Activated CD4-positive, alpha-beta T cell treated with anti-CD3 and anti-CD28 coated beads for 4 hours (primary cell): Measurements from ENCODE around the gene ZNF646.
A peak's percentile ranks its signal among the peaks of the same experiment; 100 is the strongest.

Source experiments
- DNase-seq, 2 donors: peaks; one replicate each; pipeline ENCODE4 v3.0.0-alpha.2; 2020

Gene ZNF646

GRCh38 chr16:31110106-31111034 lies 36.1 kb downstream of the ZNF646 start:
- DNase-seq = no peak

- DNase-seq = no peak
These were observed 37.8 kb downstream of the ZNF646 start for GRCh38 chr16:31111881-31112466.

GRCh38 chr16:31112711-31113110 lies 38.5 kb downstream of the ZNF646 start:
- no peak for DNase-seq

GRCh38 chr16:31113121-31114120 lies 39.2 kb downstream of the ZNF646 start:
- no peak for DNase-seq

GRCh38 chr16:31114468-31114867 lies 40.2 kb downstream of the ZNF646 start:
- DNase-seq = no peak

GRCh38 chr16:31117384-31118222 lies 43.4 kb downstream of the ZNF646 start, which contains the start of gene KAT8:
Gene KAT8, plus strand, starts transcription at chr16:31117664. Its CDS starts 18 bp downstream, at chr16:31117682.
- DNase-seq = peak; percentile 97 to 98

GRCh38 chr16:31118223-31119155 lies 44.3 kb downstream of the ZNF646 start:
- DNase-seq = no peak

- no peak for DNase-seq
These were observed 45.9 kb downstream of the ZNF646 start for GRCh38 chr16:31120129-31120528.

- DNase-seq = no peak
These were observed 51.6 kb downstream of the ZNF646 start for GRCh38 chr16:31125844-31126243.

- DNase-seq = no peak
These were observed 53.0 kb downstream of the ZNF646 start for GRCh38 chr16:31127182-31127581.

- no peak for DNase-seq
These were observed 54.7 kb downstream of the ZNF646 start for GRCh38 chr16:31128711-31129567.

GRCh38 chr16:31129568-31130335 lies 55.5 kb downstream of the ZNF646 start:
- no peak for DNase-seq

- no peak for DNase-seq
These were observed 56.2 kb downstream of the ZNF646 start for GRCh38 chr16:31130336-31130891.

- no peak for DNase-seq
These were observed 56.7 kb downstream of the ZNF646 start for GRCh38 chr16:31130899-31131298.

- DNase-seq = no peak
These were observed 57.2 kb downstream of the ZNF646 start for GRCh38 chr16:31131416-31131815.

GRCh38 chr16:31131841-31132271 lies 57.6 kb downstream of the ZNF646 start:
- DNase-seq = no peak

- no peak for DNase-seq
These were observed 58.2 kb downstream of the ZNF646 start for GRCh38 chr16:31132303-31132979.

GRCh38 chr16:31133046-31133501 lies 58.9 kb downstream of the ZNF646 start:
- DNase-seq = no peak
